ENCODE results near the gene PELI2. TPM values are rescaled to one million over a fixed set of nuclear protein-coding genes. Genes with fewer than 3 reads are reported as not detected.
A peak's percentile ranks its signal among the peaks of the same experiment; 100 is the strongest.
"Not testable (repeated sequence)": the region's sequence is repeated elsewhere in the genome, so short reads cannot be mapped to it uniquely, and the experiment has no call there.

The PELI2 gene
- total RNA-seq, 1 donor from 2014 or later: 8.9 TPM

DNA sequence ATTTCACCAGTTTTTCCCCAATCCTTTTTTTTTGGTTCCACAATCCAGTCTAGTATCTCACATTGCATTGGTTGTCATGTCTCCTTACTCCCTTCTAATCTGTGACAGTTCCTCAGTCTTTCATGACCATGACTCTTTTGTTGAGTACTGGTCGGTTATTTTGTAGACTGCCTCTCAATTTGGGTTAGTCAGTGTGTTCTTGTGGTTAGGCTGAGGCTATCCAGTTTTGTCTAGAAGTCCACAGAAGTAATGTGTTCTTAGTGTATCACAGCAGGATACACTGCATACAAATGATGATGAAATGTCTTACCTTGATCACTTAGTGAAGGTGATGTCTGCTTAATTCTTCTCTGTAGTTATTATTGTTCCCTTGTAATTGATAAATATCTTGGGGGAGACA, 24.8 kb downstream of the PELI2 start:
- DNase-seq (ENCODE audit: low read depth): peak; percentile 44

DNA sequence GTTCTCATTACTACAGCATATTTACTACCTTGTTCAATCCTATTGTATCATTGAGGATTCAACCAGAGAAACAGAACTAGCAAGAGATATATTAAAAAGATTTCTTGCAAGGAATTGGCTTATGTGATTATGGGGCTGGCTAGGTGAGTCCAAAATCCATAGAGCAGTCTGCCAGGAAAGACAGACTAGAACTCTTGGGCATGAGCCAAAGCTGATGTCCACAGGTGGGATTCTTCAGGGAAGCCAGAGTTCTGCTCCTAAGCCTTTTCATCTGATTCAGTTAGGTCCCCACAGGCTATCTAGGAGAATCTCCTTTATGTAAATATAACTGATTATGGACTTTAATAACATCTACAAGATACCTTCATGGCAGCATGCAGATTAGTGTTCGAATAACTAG, 26.0 kb downstream of the PELI2 start:
- DNase-seq (ENCODE audit: low read depth): no peak

DNA sequence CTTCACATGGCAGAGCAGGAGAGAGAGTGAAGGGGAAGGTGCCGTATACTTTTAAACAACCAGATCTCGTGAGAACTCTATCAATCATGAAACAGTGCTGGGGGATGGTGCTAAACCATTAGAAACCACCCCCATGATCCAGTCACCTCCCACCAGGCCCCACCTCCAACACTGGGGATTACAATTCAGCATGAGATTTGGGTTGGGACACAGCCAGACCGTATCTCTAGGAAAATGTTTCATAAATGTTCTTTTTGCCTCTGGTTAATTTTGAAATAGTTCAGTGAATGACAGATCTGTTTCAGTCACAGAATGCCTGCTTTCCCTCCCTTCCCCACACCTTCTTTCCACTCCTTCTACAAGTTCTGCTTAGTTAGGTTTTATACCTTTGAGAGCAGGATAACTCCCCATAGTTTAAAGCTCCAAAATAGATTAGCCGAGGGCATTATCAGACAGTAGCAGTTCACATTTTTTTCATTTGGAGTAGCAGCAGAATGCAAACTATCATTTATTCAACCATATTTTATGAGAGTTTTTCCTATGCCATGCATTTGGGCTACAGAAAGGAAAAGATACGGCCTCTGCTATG, 27.1 kb downstream of the PELI2 start:
- DNase-seq (ENCODE audit: low read depth): no peak

DNA sequence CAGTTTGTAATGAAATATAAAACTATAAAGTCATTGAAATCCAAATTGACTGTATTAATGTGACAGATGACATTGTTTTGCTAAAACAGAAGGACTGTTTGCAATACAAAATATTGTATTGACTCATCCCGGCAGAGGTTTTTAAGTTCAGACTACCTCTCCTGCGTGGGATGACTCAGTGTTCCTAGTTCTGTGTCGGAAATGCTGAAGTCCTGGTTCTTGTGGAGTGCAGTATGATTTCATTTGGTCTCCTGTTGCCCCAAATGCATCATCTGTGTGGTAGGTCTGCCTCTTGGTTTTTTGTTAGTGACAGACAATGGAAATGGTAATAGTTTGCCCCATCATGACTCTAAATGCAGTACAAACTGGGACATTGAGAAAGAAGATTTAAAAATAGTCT, 27.8 kb downstream of the PELI2 start:
- DNase-seq (ENCODE audit: low read depth): peak; percentile 51

DNA sequence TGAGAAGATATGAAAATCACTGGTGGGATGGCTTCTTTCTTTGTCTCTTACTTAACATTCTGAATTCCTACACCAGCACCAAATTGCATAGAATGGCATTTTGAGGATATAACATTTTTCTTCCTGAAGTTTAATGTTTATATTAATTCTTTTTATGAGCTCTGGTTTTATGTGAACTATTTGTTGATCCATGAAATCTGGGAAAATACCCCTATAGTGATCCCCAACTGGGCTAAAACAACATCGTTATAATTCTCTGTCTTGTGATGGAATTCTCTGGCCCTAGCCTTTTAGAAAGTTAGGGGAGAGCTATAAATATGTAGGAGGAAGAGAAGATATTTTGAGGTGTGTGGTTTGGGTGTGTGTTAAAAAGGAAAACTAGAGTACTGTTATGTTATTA, 29.2 kb downstream of the PELI2 start:
- DNase-seq (ENCODE audit: low read depth): no peak

DNA sequence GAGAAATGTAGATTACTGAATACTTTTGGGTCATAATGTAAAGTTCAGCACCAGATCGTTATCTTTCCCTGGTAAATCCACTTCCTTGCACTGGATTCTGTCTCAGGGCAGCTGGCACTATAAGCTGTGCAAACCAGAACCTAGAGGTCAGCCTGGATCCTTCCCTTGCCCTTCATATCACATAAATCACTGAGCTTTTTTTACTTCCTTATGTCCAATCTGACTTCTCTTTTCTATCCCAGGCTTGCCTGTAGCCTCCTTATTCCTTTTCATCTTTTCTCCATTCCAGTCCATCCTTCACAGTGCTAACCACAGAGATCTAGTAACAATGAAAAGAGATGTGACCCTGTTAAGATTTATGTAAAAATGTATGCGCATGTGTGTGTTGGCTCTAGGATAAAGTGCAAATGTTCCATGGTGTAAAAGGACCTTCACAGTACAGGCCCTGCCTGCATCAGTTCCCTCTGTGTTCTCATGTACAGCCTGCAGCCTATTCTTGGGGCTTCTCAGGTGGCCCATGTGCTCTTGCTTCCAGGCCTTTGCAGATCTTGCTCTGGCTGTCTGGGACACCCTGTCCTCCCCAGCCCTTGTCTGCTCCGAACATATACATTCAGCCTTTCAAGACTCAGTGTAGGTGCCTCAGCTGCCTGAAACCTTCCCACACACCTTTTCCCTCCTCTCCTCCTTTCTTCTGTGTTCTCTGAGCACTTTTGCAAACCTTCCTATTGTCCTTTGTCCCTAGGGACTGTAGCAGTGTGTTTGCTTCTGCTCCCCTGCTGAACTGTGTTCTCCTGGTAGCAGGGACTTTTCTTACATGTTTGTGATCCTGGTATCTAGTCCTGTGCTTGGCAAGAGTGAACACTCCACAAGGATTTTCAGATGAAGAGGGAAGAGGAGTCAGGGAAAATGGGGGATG, 30.0 kb downstream of the PELI2 start:
- DNase-seq (ENCODE audit: low read depth): no peak

DNA sequence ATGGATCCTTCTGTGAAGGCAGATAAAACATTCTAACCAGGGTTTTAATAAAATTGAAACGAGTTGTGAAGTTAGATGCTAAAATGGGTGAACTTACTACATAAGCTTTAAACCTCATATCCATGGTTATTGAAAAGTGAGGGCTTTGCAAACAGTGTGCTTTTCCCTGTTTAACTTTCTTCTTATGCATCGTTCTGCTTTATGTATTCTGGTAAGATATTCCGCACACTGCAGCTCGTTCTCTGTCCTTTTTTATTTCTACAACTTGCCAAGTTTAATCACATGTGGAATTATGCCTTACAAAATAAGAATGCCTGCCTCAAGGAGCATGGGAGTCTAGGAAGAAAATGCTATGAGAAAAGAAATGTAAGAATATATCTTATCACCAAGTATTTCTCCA, 30.9 kb downstream of the PELI2 start:
- DNase-seq (ENCODE audit: low read depth): no peak

DNA sequence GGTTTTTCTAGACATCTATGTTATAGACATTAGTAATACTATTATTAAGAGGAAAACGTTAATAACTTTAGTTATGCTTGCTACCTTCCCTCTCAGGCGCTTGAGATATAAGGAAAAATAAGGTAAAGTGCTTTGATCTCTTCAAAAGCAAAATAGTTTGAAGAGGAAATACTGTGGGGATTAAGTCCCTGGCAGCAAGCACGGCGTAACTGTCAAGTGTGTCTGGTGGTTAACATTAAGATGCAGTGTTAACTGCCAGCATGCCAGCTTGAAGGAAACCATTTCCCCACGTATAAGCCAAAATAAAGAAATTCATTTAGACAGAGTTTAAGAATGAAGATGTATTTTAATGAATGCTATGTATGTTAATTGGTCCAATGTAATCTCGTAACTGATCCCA, 31.8 kb downstream of the PELI2 start:
- DNase-seq (ENCODE audit: low read depth): no peak

DNA sequence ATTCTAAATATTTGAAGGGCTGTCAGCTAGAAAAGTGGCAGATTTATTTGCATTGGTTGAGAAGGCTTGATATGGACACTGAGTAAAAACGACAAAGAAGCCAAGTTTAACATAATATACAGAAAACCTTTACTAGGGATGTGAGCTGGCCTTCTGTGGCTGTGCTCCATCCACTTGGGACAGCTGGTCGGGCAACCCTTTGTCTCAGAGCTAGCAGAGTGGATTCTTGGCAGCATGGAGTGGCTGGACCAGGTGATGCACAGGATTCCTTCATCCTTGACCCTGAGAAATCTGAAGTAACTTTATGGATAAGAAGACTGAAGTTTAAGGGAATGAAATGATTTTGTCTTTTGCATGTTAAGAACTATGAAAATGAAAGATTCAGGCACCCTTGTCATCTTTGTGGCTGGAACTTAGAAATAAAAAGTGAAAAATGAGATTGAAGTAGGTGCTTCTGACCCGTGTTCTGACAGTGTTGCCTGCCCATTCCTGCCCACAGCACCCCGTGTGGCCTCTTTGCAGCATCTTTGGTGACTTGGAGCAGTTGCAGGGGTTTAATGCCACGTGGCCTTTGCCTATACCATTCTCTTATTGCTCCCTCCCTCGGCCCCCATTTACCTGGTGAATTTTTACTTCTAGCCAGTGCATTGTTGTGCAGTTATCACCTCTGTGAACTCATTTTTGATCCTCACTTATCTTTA, 32.6 kb downstream of the PELI2 start:
- no peak for DNase-seq (ENCODE audit: low read depth)

DNA sequence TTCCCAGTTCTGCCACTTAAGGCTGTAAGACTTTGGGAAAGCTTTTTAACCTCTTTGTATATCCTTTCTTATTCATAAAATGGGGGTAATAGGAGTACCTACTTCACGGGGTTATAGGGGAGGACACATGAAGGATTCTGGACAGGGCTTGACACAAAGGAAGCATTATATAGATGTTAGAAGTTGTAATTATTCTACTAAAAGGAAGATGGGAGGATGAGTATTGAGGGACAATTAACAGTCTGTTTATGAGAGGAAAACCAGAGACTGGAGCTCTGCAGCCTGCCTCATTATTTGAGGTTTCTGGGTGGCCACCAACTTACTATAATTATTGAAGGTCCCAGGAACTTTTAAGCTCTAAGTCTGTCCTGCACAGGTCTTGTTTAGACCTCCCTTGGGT, 34.0 kb downstream of the PELI2 start:
- no peak for DNase-seq (ENCODE audit: low read depth)

DNA sequence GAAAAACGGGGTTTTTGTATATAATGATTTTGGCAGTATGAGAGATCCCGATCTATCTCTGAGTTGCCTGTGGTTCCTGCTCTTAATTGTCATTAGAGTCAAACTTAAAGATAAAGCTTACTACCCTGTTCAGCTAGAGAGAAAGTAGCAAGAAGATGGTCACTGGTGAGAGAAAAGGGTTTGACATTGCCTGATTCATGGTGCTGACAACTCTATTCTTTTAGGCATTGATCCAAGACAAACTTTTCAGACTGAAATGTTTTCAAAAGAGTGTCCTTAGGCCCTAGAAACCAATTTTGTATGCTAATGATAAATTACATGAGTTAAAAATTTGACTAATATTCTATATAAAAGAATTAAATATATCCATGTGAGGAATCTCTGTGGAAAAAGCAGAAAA, 35.1 kb downstream of the PELI2 start:
- DNase-seq (ENCODE audit: low read depth): peak; percentile 34

DNA sequence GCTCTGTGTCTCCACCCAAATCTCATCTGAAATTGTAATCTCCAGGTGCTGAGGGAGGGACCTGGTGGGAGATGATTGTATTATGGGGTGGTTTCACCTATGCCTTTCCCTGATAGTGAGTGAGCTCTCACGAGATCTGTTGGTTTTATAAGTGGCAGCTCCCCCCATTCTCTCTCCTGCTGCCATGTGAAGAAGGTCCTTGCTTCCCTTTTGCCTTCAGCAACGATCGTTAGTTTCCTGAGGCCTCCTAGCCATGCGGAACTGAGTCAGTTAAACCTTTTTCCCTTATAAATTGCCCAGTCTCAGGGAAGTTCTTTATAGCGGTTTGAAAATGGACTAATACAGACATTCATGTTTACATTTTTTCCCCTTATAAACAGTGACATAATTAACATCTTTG, 36.1 kb downstream of the PELI2 start:
- no peak for DNase-seq (ENCODE audit: low read depth)

DNA sequence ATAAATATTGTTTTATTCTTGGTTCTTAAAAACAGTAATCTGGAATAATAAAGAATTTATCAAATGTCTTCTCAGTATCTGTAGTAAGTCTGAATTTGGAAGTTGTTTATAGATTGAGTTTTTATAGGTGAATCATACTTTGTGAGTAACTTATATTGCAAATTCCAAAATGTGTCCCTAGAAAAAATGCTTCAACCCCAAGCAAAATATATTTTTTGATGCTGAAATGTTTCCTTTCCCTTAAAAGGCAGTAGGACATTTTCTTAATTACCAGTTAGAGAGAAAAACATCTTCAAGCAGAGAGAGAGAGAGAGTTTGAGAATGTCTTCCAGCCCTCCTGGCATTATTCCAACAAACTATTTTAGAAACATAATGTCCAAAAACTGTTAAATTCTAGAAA, 37.9 kb downstream of the PELI2 start:
- DNase-seq (ENCODE audit: low read depth): no peak

DNA sequence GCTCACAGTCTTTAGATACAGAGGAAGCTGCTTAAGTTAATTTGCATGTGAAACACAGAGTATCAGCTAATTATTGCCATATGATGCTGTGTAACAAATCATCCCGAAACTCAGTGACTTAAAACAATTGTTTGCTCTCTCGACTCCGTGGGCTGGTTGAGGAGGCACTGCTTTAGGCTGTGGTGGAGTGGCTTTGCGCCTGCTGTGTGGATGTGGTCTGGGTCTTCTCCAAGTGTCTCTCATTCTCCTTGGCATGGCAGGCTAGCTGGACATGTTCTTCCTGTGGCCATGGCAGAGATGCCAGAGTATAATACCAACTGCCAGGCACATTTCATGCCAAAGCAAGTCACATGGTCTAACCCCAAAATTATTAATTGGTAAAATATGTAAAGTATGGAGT, 40.9 kb downstream of the PELI2 start:
- DNase-seq (ENCODE audit: low read depth): no peak

DNA sequence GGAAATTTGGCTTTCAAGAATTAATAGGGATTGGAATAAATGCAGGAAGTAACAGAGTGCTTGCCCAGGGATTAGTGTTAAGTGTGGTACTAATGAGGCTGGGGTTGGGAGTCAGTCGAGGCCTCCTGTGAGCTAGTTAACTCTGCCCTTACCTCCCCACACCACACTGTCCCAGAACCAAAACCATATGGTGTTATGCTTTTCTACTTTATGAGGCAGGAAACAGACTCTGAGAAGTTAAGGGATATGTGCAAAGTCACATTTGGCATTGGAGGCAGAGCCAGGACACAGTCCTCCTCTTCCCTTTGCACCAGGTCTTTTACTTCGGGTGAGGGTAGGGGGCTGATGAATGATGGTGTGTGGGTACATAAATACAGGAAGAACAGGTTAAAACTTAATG, 41.9 kb downstream of the PELI2 start:
- no peak for DNase-seq (ENCODE audit: low read depth)

DNA sequence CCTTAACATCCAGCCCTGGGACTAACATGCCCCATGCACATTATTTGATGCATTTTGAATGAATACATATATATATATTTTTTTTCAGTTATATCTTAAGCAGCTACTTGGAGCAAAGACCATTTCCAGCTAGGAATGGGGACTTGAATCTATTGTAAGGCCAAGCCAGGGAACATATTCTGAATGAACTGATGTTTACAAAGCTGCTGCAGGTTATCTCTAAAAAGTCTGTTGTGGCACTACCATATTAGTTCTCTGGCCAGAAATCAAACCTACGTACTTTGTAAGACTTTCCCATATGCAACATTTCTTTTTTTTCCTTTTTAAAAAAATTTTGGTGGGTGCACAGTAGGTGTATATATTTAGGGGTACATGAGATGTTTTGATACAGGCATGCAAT, 43.4 kb downstream of the PELI2 start:
- DNase-seq (ENCODE audit: low read depth): no peak

DNA sequence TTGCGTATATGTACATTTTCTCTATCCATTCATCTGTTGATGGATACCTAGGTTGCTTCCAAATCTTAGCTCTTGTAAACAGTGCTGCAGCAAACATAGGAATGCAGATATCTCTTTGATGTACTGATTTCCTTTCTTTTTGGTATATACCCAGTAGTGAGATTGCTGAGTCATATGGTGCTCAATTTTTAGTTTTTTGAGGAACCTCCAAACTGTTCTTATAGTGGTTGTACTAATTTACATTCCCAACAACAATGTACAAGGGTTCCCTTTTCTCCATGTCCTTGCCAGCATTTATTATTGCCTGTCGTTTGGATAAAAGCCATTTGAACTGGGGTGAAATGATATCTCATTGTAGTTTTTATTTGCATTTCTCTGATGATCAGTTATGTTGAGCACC, 44.3 kb downstream of the PELI2 start:
- DNase-seq (ENCODE audit: low read depth): no peak

DNA sequence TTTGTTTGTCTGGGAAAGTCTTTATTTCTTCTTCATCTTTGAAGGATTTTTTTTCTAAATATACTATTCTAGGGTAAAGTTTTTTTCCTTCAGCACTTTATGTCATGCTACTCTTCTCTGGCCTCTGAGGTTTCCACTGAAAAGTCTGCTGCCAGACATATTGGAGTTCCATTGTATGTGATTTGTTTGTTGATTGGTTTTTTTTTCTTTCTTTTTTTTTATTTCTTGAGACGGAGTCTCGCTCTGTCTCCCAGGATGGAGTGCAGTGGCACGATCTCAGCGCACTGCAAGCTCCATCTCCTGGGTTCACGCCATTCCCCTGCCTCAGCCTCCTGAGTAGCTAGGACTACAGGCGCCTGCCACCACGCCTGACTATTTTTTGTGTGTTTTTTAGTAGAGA, 48.4 kb downstream of the PELI2 start:
- DNase-seq (ENCODE audit: low read depth): not testable (repeated sequence)

DNA sequence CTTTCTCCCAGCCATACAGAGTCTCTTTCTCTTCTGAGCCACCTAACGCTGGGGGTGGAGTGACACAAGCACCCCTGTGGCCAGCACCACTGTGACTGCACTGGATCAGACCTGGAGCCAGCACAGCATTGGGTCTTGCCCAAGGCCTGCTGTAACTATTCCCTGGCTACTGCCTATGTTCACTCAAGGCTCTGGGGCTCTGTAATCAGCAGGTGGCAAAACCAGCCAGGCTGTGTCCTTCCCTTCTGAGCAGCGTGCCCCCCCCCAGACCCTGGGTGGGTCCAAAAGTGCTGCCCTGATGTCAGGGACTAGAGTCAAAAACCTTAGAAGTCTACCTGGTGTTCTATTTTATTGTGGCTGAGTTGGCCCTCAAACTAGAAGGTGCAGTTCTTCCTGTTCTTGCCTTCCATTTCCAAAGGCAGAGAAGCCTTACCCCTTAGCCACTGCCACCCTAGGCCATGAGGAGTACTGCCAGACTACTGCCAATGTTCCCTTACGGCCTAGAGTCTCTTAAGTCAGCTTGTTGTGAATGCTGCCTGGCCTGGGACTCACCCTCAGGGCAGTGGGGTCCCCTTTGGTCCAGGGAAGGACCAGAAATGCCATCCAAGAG, 49.9 kb downstream of the PELI2 start:
- no peak for DNase-seq (ENCODE audit: low read depth)

DNA sequence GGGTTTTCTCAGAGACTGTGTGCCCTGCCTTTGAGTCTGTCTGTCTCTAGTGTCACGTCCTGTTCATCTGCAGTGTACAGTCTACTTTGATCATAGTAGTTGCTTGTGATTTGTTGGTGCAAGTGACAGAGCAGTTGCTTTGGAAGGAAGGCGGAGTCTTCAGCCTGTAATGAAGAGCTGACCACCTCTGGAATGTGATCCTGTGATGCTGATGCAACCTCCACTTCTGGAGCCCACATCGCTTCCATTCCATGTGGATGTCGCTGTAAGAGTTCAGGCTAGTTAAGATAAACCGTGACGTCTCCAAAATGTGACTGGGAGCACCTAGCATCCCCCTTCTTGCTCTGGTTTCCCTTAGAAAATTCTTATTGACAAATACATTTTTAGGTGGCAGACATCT, 51.8 kb downstream of the PELI2 start:
- DNase-seq (ENCODE audit: low read depth): peak; percentile 39

DNA sequence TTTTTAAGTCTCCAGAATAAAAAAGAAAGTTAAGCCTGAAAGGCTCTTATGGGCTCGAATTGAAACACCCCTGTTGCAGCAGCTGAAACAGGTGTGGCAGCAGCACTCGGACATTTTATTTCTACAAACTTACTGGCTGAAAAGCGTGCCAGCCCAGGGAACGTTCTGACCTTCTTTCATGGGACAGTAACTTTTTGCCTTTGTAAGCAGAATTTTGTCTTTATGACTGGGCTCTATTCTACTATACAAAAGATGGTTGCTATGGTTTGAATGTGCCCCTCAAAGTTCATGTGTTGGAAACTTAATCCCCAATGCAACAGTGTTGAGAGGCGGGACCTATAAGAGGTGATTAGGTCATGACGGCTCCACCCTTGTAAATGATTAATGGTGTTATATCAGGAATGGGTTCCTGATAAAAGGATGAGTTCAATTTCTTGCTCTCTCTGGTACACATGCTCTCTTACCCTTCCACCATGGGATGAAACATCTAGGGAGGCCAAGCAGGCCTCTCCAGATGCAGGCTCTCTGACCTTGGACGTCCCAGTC, 52.7 kb downstream of the PELI2 start:
- no peak for DNase-seq (ENCODE audit: low read depth)

DNA sequence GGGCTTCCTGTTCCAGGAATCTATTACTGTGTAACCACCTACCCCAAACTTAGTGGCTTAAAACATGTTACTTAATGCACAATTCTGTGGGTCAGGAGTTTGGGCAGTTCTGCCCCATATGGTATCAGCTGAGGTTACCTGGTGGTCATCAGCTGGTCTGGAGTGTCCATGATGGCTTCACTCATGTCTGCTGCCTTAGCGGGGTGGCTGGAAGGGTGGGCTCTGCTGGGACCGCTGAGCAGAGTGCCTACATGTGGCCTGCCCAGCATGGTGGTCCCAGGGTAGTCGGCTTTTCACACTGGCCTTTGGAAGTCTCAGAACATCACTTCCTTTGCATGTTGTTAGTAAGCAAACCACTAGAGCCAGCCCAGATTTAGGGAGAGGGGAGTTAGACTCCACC, 53.9 kb downstream of the PELI2 start:
- DNase-seq (ENCODE audit: low read depth): no peak

All from renal cortical epithelial cell (primary cell).